CD4-positive, alpha-beta T cell (primary cell): Measurements from ENCODE around the gene AKR1D1. TPM values are rescaled to one million over a fixed set of nuclear protein-coding genes. Genes with fewer than 3 reads are reported as not detected.

ENCODE experiments used
- ATAC-seq: fragments of 200-7000 bp; cut with Tn5 transposase; one replicate; pipeline ENCODE4 v1.10.0; 2022; ENCODE audit warnings: mild to moderate bottlenecking; ENCODE audit not compliant: poor library complexity
- CTCF ChIA-PET: fragments of 350-600 bp; sonication (Branson Sonifier 250); formaldehyde crosslinking; loops from one replicate; lab custom pipeline; 2021; ENCODE audit warnings: antibody characterized with exemption, inconsistent platforms; lab: Charles Lee
- POLR2A ChIA-PET: fragments of 350-600 bp; sonication (Branson Sonifier 250); formaldehyde crosslinking; loops from one replicate; lab custom pipeline; 2021; ENCODE audit warnings: antibody characterized with exemption, inconsistent platforms; lab: Charles Lee
- DNase-seq, 14 experiments: peaks; one replicate each; pipeline ENCODE4 v3.0.0-alpha.2; 2013 to 2020; ENCODE audit warnings: mixed read lengths in 2 of 14
- H3K27ac ChIP-seq, 2 donors: one replicate each; pipeline versions ENCODE4 v1.5.1 to v1.7.0; 2013; ENCODE audit warnings: low read length in 2 of 2, low read depth in 1 of 2, mild to moderate bottlenecking in 1 of 2
- H3K27me3 ChIP-seq, 2 experiments: 1 replicate in 1 of 2; 2 replicates in 1 of 2; pipeline versions ENCODE4 v1.6.1 to v1.7.0; 2013; ENCODE audit warnings: low read length in 2 of 2, control low read depth in 1 of 2, mild to moderate bottlenecking in 1 of 2, moderate library complexity in 1 of 2; ENCODE audit not compliant: insufficient read depth in 2 of 2, control insufficient read depth in 1 of 2
- H3K36me3 ChIP-seq: one replicate; pipeline ENCODE4 v1.6.1; 2013; ENCODE audit warnings: low read length, control low read depth; ENCODE audit not compliant: insufficient read depth
- H3K4me1 ChIP-seq: one replicate; pipeline ENCODE4 v1.6.1; 2013; ENCODE audit warnings: low read length, control low read depth; ENCODE audit not compliant: insufficient read depth
- H3K4me3 ChIP-seq: one replicate; pipeline ENCODE4 v1.5.1; 2013; ENCODE audit warnings: mild to moderate bottlenecking, low read length, moderate library complexity
- H3K9me3 ChIP-seq, 2 experiments: 1 replicate in 1 of 2; 2 replicates in 1 of 2; pipeline versions ENCODE4 v1.6.1 to v1.7.0; 2013; ENCODE audit warnings: low read length in 2 of 2, mild to moderate bottlenecking in 2 of 2, control low read depth in 1 of 2, moderate library complexity in 1 of 2; ENCODE audit not compliant: control insufficient read depth in 1 of 2, insufficient read depth in 1 of 2
- H3K27ac Mint-ChIP-seq: one replicate; pipeline ENCODE4 v1.8.0; 2020; ENCODE audit warnings: mixed read lengths
- H3K27me3 Mint-ChIP-seq: one replicate; pipeline ENCODE4 v1.8.0; 2021; ENCODE audit warnings: mixed read lengths
- H3K36me3 Mint-ChIP-seq: one replicate; pipeline ENCODE4 v1.8.0; 2021; ENCODE audit warnings: low read depth, mixed read lengths
- H3K4me1 Mint-ChIP-seq: one replicate; pipeline ENCODE4 v1.8.0; 2021; ENCODE audit warnings: low read depth, mixed read lengths
- H3K4me3 Mint-ChIP-seq: one replicate; pipeline ENCODE4 v1.8.0; 2020; ENCODE audit warnings: mild to moderate bottlenecking, mixed read lengths
- H3K9me3 Mint-ChIP-seq: one replicate; pipeline ENCODE4 v1.8.0; 2020; ENCODE audit warnings: mixed read lengths
- intact Hi-C, 2 experiments: fragments of 100-400 bp; cut with DNase I in 1 of 2; cut with micrococcal nuclease in 1 of 2; formaldehyde crosslinking; loops; one replicate each; pipeline versions ENCODE4 v1.15.1 to v1.9.0; 2023 to 2025; cut with DNase I, micrococcal nuclease
- total RNA-seq, 174 experiments: library from RNA in 2 of 174; stranded (reverse) in 2 of 174; gene quantifications; one replicate each; pipeline ENCODE4 v1.2.3 and lab custom pipeline; 2021 to 2026
- TF ChIP-seq, protein P1 (sequence below): fragments of 200-600 bp; IDR thresholded peaks from one replicate; pipeline ENCODE4 v1.8.0; 2022; ENCODE audit warnings: antibody characterized with exemption, mild to moderate bottlenecking

Gene AKR1D1
- total RNA-seq, 2 experiments from 2014 or later: not detected

- Mint-ChIP-seq H3K36me3 (no peaks in the 10 kb centered on the region), H3K4me3 (no peak overlapping the region), H3K9me3 (no peaks in the 10 kb centered on the region), H3K27ac (no peak overlapping the region), H3K4me1 (no peaks in the 10 kb centered on the region), H3K27me3 (no peaks in the 10 kb centered on the region)
- Histone ChIP-seq H3K9me3 (peaks cover 0 to 17% of the 10 kb centered on the region in 2 experiments), H3K4me3 (no peak overlapping the region), H3K36me3 (no peaks in the 10 kb centered on the region), H3K27ac (no peak overlapping the region), H3K4me1 (no peaks in the 10 kb centered on the region), H3K27me3 (no peaks in the 10 kb centered on the region)
- intact Hi-C loops: no loop called here
- TF ChIP-seq, protein P1, sequence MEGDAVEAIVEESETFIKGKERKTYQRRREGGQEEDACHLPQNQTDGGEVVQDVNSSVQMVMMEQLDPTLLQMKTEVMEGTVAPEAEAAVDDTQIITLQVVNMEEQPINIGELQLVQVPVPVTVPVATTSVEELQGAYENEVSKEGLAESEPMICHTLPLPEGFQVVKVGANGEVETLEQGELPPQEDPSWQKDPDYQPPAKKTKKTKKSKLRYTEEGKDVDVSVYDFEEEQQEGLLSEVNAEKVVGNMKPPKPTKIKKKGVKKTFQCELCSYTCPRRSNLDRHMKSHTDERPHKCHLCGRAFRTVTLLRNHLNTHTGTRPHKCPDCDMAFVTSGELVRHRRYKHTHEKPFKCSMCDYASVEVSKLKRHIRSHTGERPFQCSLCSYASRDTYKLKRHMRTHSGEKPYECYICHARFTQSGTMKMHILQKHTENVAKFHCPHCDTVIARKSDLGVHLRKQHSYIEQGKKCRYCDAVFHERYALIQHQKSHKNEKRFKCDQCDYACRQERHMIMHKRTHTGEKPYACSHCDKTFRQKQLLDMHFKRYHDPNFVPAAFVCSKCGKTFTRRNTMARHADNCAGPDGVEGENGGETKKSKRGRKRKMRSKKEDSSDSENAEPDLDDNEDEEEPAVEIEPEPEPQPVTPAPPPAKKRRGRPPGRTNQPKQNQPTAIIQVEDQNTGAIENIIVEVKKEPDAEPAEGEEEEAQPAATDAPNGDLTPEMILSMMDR: no peak
- no peak for ATAC-seq
- ChIA-PET CTCF (no interaction called here), POLR2A (no interaction called here)
- DNase-seq: no peak
These were observed 50.7 kb downstream of the AKR1D1 start for GRCh38 chr7:138126928-138127327.

GRCh38 chr7:138127996-138128395 is 51.7 kb downstream of the AKR1D1 start:
- POLR2A ChIA-PET: no interaction called here
- no peaks in the 10 kb centered on the region for H3K9me3 Mint-ChIP-seq

DNA sequence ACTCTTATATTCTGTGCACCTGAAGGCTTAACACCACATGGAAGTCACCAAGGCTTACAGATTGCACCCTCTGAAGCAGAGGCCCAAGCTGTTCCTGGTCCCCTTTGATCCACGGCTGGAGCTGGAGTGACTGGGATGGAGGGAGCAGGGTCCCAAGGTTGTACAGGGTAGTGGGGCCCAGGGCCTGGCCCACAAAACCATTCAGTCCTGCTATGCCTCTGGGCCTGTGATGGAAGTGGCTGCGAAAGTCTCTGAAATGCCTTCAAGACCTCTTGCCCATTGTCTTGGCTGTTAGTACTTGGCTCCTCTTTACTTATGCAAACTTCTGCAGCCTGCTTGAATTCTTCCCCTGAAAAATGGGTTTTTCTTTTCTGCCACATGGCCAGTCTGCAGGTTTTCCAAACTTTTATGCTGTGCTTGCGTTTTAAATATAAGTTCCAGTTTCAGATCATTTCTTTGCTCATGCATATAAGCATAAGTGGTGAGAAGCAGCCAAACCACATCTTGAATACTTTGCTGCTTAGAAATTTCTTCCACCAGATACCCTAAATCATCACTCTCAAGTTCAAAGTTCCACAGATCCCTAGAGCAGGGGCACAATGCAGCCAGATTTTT is 53.4 kb downstream of the AKR1D1 start:
- Mint-ChIP-seq H3K4me3 (no peak overlapping the region), H3K4me1 (no peaks in the 10 kb centered on the region), H3K27ac (no peak overlapping the region), H3K9me3 (no peaks in the 10 kb centered on the region), H3K27me3 (no peaks in the 10 kb centered on the region), H3K36me3 (no peaks in the 10 kb centered on the region)
- TF ChIP-seq, protein P1: no peak
- Histone ChIP-seq H3K27ac (no peak overlapping the region), H3K9me3 (peaks cover 0 to 8% of the 10 kb centered on the region in 2 experiments), H3K4me1 (no peaks in the 10 kb centered on the region), H3K4me3 (no peak overlapping the region), H3K27me3 (no peaks in the 10 kb centered on the region), H3K36me3 (no peaks in the 10 kb centered on the region)
- no peak for ATAC-seq
- no peak for DNase-seq
- POLR2A ChIA-PET: no interaction called here
- CTCF ChIA-PET: no interaction called here
- intact Hi-C loops: no loop called here

More at GRCh38 chr7:138127996-138128395, 51.7 kb downstream of the AKR1D1 start:
- no peaks in the 10 kb centered on the region for H3K4me1 Mint-ChIP-seq
- no peaks in the 10 kb centered on the region for H3K27me3 Mint-ChIP-seq
- H3K27ac Mint-ChIP-seq: no peak overlapping the region
- no peaks in the 10 kb centered on the region for H3K36me3 Mint-ChIP-seq
- intact Hi-C loops: no loop called here
- Histone ChIP-seq H3K36me3 (no peaks in the 10 kb centered on the region), H3K27me3 (no peaks in the 10 kb centered on the region), H3K27ac (no peak overlapping the region), H3K4me1 (no peaks in the 10 kb centered on the region), H3K9me3 (peaks cover 0 to 8% of the 10 kb centered on the region in 2 experiments), H3K4me3 (no peak overlapping the region)
- no peak for ATAC-seq
- no peak for DNase-seq
- CTCF ChIA-PET: no interaction called here
- H3K4me3 Mint-ChIP-seq: no peak overlapping the region
- TF ChIP-seq, protein P1: no peak
